GM18498 (cell line): ENCODE results near the gene CCNI2.

ENCODE experiments used
- ATAC-seq: cut with Tn5 transposase; IDR thresholded peaks from one replicate; pipeline ENCODE4 v1.9.1; 2021; ENCODE audit warnings: mild to moderate bottlenecking, moderate library complexity; ENCODE audit not compliant: unreplicated experiment

The CCNI2 gene

DNA sequence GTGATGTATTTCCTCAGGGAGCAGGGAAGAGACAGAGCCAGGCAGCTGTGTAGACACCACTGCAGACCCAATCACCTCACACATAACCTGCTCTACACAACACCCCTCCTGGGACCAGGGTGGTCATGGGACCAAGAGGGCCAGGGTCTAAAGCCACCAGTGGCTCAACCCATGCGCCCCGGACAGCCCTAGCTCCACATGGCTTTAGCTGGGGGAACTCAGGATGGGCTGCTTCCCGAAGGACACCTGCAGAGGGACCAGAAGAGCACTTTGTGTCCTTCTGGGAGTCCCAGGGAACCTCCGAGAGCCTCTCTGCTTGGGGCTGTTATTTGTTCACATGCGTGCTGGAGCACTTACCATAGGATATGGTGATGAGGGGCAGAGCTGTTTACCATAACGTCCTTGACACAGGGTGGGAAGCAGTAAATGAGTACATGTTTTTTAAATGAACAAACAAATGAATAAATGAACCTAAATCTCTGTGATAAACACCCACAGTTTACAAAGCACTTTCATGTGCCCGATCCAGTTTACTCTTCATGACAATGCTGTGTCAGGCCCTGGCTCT is 17.5 kb downstream of the CCNI2 start:
- no peak for ATAC-seq

DNA sequence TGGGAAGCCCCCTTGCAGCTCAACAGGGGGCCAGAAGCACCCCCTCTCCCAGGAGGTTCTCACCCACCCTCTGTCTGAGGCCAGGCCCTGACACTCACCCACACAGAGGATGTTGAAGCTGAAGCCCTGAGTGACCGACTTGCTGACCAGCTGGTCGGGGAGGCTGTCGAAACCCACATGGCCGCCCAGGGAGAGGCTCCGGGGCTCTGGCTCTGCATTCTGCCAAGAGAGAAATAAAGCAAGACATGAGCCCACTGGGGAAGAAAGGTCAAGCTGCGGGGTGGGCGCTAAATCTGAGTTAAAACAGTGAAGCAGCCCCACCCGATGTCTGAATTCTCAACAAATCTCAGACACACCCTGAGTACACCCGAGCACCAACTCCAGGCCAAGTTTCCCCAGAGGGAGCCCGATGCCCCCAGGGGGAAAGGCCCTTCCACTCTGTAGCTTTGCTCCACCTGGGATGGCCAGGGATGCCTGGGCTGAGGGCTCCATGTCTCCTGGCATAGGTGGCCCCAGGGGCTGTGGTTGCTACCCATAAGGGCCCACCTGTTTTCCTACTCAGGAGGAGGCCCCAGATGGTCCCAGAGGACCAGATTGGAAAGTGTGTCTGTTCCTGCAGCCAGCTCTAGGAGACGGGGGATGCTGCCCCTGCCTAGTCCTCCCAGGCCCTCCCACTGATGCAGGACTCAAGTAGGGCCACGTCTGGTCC is 18.2 kb downstream of the CCNI2 start:
- no peak for ATAC-seq

DNA sequence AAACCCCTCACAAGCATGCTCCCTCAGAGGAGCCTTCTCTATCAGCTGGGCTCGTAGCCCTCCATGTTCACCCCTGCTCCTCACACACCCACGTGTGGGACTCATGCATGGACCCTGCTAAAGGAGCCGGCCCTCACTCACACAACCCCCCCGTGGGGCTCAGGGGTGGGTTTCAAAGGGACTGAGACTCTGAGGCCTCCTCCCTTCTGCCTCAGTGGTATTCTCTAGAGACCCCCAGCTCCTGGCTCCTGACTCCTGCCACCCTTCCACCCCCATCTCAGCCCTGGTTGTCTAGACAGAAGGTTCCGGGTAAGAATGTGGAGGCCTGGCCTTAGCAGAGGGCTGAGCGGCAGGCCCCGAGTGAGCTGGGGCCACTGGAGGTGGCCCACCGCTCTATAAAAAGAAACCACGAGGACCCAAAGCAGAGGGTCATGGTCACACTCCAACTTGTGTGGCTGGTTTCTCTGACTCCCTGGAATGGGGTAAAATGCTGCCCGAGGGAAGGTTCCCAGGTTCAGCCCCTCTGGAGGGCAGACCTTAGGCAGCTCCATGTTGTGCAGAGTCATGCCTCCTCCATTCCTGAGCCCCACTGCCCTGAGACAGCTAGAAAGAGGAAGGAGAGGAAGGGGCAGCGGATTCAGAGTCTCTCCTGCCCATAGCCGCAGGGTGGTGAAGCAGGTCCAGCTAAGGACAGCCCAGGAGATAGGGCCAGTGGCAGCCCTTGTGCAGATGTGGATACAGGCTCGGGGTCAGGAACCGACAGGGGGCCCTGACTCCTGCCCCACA is 19.0 kb downstream of the CCNI2 start:
- ATAC-seq: no peak

DNA sequence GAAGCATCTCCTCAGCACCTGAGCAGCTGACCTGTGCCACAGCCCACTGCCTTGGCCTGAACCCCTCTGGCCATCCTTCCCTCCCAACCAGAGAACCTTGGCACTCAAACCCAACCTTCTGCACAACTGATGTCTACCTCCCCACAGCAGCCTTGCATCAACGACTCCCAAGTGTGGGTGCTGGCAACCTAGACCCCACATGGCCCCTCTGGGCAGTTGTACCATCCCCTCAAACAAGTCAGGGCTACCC is 19.5 kb downstream of the CCNI2 start:
- ATAC-seq: no peak

DNA sequence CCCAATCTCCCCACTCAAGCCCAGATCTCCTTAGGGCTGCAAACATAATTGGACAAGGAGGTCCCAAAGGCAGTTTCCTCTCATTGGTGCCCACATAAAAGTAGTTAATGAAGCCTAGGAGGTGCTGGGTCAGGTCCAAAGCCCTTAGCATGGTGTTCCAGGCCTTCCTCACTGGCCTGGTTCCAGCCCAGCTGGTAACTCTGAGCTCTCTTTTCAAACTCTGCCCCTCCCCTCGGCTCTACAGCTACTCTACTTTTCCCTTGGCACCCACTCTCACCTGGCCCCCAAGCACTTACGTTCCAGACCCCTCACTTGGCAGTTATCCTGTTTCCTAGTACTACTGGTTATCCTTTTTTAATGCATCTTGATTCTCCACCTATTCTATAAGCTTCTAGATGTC is 19.9 kb downstream of the CCNI2 start:
- ATAC-seq: no peak

DNA sequence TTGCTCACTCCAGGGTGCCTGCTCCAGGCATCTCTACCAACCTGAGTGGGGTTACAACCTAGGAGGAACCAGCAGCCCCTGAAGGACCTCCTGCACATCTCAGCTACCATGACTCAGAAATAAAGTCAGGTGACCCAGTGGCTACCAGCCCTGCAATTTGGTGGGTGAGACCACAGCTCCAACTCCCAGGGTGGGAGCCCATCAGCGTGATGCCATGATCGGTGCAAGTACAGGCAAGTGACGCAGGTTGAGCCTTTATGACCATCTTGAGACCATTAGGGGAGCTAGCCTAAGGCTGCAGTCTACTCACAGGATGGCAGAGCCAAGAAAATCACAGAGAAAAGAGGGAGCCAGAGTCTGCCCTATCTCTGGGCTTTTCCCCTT is 21.3 kb downstream of the CCNI2 start:
- ATAC-seq: no peak

DNA sequence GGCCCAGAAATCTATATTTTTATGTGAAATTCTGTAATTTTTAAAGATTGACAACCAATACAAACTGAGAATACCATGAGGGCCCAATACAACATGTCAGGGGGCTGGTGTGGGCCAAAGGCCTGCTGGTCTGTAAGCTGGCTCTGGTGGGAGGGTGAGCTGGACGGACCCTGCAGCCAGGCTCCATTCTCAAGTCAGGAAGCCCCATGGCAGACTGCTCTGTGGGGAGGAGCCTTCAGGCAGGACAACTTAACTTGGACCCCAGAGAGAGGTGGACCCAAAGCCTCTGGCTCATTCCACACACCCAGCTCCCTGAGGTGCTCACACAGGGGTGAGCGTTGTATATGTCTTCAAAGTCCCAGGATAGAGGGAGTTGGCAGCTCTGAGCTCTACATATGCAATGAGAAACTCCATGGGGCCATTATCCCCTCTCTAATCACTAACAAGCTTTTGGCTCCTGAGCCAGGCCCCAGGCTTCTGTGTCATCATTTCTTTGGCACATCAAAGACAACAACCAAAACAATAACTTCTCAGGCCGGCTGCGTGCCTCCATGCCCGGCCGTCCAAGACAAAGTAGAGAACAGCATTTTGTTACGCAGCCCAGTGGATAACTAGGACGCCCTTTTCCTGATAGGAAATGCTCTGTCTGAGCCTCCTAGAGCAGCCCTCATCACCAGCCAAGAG is 23.4 kb downstream of the CCNI2 start:
- no peak for ATAC-seq

DNA sequence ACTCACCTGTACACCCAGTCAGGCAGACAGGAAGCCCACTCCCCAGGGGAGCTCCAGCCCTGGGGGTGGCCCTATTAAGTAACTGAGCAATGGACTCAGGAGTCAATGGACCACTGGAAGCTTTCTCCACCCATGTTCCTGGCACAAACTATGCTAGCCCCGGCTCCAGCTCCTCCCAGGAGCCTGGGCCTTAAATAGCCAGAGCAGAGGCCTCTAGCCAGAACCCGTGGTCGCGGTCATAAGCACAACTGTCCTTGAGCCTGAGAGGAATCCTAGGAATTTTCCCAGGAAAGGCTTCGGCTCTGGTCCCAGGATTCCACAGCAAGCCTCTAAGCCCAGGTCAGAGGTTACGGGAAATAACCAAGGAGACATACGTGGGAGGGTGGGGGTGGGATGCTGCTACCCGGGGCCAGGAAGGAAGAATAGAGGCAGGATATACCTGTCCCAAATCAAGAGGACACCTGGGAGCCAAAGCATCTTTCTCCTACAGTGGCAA is 24.3 kb downstream of the CCNI2 start:
- no peak for ATAC-seq

DNA sequence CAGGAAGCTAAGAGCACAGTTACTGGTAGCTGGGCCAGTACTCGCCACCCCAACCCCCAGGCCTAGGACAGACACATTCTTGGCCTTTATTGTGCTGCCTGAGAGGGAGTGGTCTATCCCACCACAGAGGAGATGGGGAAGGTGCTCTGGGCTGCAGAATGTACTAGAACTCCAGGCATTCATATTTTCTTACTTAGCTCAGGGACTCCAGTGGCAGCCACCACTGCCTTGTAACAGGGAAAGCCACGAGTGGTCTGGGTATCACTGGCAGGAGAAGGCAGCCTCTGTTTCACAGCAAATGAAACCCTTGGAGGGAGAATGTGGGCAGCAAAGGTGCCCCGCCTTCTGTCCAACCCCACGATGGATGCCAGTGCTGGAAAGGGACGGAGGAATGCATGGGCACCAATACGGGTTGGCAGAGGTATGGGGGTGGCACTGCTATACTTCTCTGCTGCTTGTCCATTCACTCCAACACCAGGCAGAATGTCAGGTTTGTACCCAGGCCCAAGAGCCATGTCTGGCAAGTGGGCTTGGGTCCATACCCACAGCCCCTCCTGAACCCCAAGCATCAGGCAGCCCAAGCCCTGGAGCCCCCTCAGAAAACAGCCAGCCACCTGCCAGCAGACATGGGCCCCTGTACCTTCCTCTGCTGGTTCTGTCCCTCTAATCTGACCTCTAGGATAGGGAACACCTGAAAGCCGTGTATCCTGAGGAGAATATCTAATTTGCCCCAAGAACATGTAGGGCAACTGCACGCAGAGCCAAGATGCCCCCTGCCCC is 25.3 kb downstream of the CCNI2 start:
- no peak for ATAC-seq

DNA sequence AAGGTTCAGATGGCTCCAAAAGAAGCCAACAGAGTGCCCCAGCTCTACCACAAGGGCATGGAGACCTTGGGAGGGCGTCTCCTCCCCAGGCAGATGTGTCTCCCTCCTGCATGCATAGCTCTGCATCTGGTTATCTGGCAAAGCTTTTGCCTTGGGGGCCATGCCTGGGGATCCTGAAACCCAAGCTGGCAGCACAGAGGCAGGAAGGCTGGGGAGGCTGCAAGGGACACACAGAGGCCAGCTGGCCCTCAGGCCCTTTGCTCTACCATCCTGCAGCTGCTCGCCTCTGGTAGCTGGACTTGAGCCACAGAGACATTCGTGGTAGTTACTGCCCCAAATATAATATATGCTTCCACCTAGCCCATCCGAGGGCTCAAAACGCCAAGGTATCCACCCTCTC is 25.9 kb downstream of the CCNI2 start:
- ATAC-seq: no peak

DNA sequence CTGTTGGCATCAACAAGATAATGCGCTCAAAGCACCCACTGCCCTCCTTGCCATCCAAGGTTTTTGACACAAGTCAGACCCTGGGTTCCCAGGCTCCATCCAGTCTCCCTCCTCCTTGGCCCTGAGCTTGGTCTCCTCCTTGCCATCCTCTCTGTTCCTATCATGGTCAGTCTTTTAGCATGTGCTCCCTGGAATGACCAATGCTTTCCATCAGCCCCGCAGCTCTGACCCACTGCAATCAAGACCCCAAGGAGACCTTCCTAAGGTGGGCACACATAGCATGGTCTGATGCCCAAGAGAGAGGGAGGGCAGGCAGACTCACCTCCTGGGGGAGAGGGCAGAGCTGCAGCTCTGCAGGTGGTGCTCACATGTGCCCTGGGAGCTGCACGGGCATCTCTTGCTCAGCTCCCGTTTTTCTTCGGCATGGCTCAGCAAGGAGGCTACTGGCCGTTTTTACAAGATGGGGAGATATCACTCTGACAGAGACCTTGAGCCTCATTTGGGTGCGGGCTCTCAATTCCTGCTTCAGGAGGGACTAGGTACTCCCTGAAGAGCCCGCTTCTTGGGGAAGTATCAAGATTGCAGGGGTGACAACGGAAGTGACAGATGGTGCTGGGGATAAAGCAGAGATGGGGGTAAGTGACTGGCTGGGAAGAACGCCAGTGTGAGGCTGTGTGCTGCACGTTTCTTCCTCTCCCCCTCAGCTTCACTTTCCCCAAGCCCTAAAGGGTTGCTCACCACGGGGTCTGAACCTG is 26.6 kb downstream of the CCNI2 start:
- no peak for ATAC-seq

DNA sequence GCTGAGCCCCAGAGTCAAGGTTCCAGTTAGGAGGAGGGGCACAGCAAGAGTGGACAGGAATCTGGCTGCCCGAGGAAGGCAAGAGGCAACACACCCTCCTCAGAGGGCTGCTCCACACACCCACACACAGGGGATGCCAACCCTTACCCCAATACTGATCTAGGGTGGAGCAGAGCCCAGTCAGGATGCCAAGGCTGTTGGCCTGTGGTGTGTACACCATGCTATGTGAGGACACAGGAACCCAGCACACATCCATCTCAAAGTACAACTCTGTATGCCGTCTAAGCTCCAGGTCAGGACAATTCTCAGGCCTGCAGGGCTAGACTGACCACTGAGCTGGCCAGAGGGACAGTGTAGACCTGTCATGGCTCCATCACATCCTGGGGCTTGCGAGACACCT is 27.2 kb downstream of the CCNI2 start:
- ATAC-seq: no peak

DNA sequence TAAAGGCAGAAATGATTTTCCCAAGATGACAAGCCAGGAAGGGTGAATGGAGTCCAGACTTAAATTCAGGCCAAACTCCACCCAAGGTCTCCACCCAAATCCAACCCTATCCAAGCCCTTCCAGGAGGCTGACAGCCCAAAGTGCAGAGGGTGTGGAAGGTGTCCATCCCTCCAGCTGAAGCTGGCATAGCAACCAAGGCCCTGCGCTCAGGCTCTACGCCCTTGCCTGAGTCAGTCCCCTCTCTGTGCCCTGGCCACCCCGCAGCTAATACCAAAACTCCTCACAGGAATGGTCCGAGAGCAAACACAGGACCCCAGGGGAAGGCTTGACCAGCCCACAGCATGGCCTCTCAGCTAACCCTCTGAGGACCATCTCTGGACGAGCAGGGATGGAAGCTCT is 27.7 kb downstream of the CCNI2 start:
- ATAC-seq: no peak

DNA sequence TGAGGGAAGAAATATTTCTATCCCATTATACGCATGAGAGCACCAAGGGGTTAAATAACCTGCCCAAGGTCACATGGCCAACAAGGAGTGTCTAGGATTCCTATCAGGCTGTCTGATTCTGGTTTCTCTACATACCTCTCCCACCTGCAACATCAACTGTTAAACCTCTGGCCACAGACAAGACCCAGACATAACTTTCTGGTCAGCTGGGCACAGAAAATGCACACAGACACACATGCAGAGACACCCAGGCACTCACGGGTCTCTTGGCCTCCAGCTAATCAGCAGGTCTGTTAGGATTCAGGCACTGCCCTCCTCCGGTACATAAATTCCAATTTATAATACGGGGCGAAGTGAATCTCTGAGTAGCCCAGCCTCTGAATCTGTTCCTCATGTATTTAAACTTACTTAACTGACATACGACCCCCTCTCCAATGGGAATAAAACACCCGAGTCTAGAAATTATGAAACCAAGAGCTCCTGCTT is 28.3 kb downstream of the CCNI2 start:
- no peak for ATAC-seq

DNA sequence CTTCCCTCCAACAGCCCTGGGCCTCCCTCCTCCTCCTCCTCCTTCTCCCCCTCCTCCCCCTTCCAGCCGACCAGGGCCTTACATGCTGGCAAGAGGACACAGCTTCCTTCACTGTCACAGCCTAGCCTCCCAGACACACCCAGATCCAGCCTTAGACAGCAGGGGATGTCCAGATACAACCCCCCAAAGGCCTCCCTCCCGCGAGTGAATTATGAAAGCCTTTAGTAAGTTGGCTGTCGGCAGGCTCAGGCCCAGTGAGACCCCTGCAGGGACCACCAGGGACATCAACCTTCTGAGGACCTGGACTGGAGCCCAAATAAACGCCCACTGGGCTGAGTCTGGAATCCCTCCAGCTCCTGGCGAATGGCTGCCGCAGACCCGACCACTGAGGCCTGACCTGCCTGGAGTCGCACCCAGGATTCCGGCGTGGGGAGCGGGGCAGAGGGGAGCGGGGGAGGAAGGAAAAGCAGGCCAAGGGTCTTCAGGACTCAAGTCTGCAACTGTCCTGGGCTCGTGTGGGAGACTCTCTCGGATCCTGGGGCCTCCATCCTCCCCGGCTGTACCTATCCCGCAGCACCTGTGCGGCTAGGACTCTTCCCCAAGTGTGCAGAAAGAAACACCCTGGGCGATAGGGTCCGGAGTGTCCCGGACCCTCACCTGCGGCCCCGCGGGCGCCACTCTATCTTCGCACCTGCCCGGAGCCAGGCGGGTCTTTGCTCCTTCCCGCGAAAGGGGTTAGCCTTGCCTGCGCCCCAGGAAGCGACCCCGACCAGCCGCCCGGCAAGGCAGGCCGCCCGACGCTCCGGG is 29.1 kb downstream of the CCNI2 start:
- ATAC-seq: peak; percentile 24

DNA sequence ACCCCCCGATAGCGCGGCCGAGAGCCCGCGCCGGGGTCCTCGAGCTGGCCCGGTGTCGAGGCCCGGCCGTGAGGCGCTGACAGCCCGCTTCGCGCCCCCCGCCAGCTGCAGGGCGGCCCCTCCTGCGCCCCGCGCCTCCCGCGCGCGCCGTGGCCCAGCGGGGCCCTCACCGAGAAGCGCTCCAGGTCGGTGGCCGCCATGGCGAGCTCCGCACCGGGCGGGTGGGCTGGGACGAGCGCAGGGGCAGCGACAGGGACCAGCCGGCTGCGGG is 29.6 kb downstream of the CCNI2 start:
- no peak for ATAC-seq

DNA sequence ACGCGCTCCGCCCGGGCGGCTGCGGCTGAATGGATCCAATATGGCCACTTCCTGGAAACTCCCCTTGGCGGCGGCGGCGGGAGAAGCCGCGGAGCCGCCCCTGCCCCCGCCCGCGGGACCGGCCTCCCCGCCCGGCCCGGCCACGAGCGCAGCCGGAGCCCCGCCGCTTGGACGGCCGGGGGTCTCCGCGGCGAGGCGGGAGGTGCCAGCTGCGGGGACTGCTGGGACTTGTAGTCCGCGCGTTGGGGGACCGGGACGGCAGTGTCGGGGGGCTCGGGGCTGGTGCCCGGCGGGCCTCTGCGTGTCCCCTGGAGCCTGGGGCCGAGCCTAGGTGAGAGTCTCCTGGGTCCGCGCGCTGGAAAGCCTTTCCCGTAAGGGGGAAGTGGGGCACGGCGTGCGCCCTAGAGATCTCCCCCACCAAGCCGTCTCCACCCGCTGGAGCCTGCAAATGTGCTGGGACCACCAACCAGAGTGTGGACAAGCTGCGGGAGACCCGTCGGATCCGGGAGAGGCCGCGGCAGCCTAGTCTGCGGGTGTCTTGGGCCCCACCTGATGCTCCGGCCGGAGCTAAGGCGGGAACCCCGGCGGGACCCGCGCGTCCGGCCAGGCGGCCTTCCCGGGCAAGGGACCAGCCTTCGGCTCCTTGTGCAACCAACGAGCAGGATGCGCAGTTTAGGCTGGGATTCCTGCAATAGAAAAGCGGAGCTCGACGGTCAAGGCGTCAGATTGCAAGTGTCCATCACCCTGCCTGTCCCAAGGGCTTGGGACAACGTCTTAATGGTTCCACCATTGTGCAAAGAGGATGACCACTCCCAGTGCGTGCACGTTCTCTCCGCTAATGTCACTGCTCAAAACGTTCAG is 30.2 kb downstream of the CCNI2 start, which contains the start of gene SEPTIN8:
TSS of gene SEPTIN8 (minus strand) at position 31 of the 861 bp plus-strand sequence. CDS start 102 bp downstream, outside the sequence.
- peak; percentile 71 for ATAC-seq

DNA sequence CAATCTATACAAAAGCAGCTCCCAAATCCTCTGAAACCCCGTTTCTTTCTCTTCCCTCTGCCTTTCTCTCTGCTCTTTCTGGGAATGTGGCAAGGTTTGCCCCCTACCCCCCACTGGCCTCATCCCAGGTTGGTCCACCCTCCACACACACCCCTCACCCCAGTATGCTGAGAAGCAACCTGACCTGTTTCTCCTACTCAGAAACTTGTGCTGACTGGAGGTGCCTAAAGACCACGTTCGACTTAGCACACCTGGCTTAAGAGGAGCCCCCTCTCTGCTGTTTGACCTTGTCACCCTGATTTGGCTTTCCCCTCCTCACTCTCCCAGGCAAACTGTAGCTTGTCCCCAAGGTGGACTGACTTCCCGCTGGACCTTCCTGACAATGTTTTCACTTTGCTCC is 30.9 kb downstream of the CCNI2 start:
- no peak for ATAC-seq

DNA sequence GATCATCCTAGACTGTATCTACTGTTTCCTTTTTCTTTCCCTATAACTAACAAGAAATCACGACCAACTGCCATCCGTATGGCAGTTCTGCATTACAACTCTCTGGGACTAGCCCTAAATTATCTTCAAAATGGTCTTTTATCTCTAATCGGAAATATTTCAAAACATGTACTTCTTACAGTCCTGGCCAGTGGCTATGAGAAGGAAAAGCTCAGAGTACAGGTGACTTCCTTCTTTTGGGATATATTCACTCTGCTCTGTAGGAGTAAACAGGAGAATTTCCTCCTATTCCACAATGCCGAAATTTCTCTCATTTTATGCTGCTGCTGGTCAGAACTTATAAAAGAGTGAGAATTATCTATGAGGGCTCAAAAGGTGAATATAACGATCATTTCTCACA is 31.6 kb downstream of the CCNI2 start:
- ATAC-seq: no peak
